K562 (cell line): Measurements from ENCODE around the gene VPS33A. TPM values are rescaled to one million over a fixed set of nuclear protein-coding genes. Genes with fewer than 3 reads are reported as not detected.
A peak's percentile ranks its signal among the peaks of the same experiment; 100 is the strongest.

Experiments used
- ARID1B ChIP-seq: fragments of 450-650 bp; IDR thresholded peaks from 2 replicates; pipeline ENCODE4 v1.6.1; 2016; ENCODE audit warnings: antibody characterized with exemption, mild to moderate bottlenecking, inconsistent platforms
- BCOR ChIP-seq: fragments of 450-650 bp; IDR thresholded peaks from 2 replicates; pipeline ENCODE4 v1.6.1; 2016
- CCNT2 ChIP-seq: IDR thresholded peaks from 2 replicates; pipeline ENCODE4 v1.6.1; 2011; ENCODE audit warnings: borderline replicate concordance, low read depth, mild to moderate bottlenecking, moderate library complexity, mixed read lengths, low read length; ENCODE audit not compliant: insufficient read length; ENCODE audit errors: extremely low read depth
- CREB3 ChIP-seq: fragments of 450-650 bp; conservative IDR thresholded peaks from 2 replicates; pipeline ENCODE4 v1.6.1; 2016; ENCODE audit warnings: missing genetic modification characterization, low read depth, mild to moderate bottlenecking, missing compliant biosample characterization, moderate library complexity
- E2F5 ChIP-seq: sonication (generic); formaldehyde crosslinking; IDR thresholded peaks from 2 replicates; pipeline ENCODE4 v1.8.0; 2022; ENCODE audit warnings: mild to moderate bottlenecking, missing genetic modification reagents
- FOXJ2 ChIP-seq: fragments of 200-800 bp; sonication (Bioruptor generic); IDR thresholded peaks from 2 replicates; pipeline ENCODE4 v1.6.1; 2016; ENCODE audit warnings: missing genetic modification characterization, missing compliant biosample characterization
- HMG20A ChIP-seq: fragments of 450-650 bp; formaldehyde crosslinking; conservative IDR thresholded peaks from 2 replicates; pipeline ENCODE4 v1.4.0; 2020; ENCODE audit warnings: mild to moderate bottlenecking, mixed read lengths
- PREB ChIP-seq: sonication (generic); formaldehyde crosslinking; IDR thresholded peaks from 2 replicates; pipeline ENCODE4 v1.8.1; 2023; ENCODE audit warnings: mild to moderate bottlenecking, missing genetic modification reagents
- RNF2 ChIP-seq: sonication (generic); IDR thresholded peaks from 2 replicates; pipeline ENCODE4 v1.6.1; 2016
- RNF219 ChIP-seq: fragments of 250-450 bp; sonication (Bioruptor Pico); IDR thresholded peaks from 2 replicates; pipeline ENCODE4 v1.5.0; 2022; ENCODE audit warnings: mild to moderate bottlenecking
- SIN3B ChIP-seq: fragments of 450-650 bp; IDR thresholded peaks from 2 replicates; pipeline ENCODE4 v1.6.1; 2017; ENCODE audit warnings: low read depth, mild to moderate bottlenecking, moderate library complexity
- SPI1 ChIP-seq: IDR thresholded peaks from 2 replicates; pipeline ENCODE4 v1.6.1; 2011; ENCODE audit warnings: low read depth, low read length, control low read depth, borderline replicate concordance
- UBTF ChIP-seq, 2 experiments: IDR thresholded peaks; 2 replicates each; pipeline ENCODE4 v1.6.1; 2012; ENCODE audit warnings: improper control_type of control experiment in 2 of 2, low read depth in 2 of 2, low read length in 2 of 2, borderline replicate concordance in 1 of 2
- USF1 ChIP-seq: sonication (generic); formaldehyde crosslinking; IDR thresholded peaks from 2 replicates; pipeline ENCODE4 v1.9.0; 2022; ENCODE audit warnings: mild to moderate bottlenecking, missing genetic modification reagents
- ZBED1 ChIP-seq: IDR thresholded peaks from 2 replicates; pipeline ENCODE4 v1.6.1; 2014
- ZNF232 ChIP-seq: sonication (generic); formaldehyde crosslinking; IDR thresholded peaks from 2 replicates; pipeline ENCODE4 v1.8.0; 2022; ENCODE audit warnings: mild to moderate bottlenecking, missing genetic modification reagents
- ZNF239 ChIP-seq: fragments of 250-450 bp; sonication (Bioruptor Pico); IDR thresholded peaks from 2 replicates; pipeline ENCODE4 v1.4.0; 2020; ENCODE audit warnings: mild to moderate bottlenecking
- ZNF561 ChIP-seq: fragments of 450-650 bp; formaldehyde crosslinking; conservative IDR thresholded peaks from 2 replicates; pipeline ENCODE4 v1.4.0; 2020; ENCODE audit warnings: mild to moderate bottlenecking, moderate library complexity
- ZNF668 ChIP-seq: fragments of 250-450 bp; sonication (Bioruptor Pico); IDR thresholded peaks from 2 replicates; pipeline ENCODE4 v1.8.0; 2022; ENCODE audit warnings: mild to moderate bottlenecking, inconsistent platforms
- polyA plus RNA-seq, 8 experiments: library from polyadenylated mRNA; depleted of rRNA in 4 of 8; stranded (reverse) in 5 of 8; unstranded in 3 of 8; fragments of >200 nt; fragmentation: Nextera tagmentation in 2 of 8; fragmentation: Illumina TruSeq in 1 of 8; extraction: Ambion mirVana in 2 of 8; extraction: Trizol in 1 of 8; gene quantifications; 2 replicates each; pipeline versions ENCODE4 v1.2.1 to v1.2.3, GENCODE V29; 2011 to 2014; ENCODE audit warnings: inconsistent platforms in 1 of 8, missing spikeins in 1 of 8
- total RNA-seq, 7 experiments: library from RNA; depleted of rRNA in 6 of 7; stranded (reverse); fragments of >200 nt in 6 of 7; fragmentation: Illumina TruSeq in 2 of 7; extraction: Trizol in 2 of 7; gene quantifications; 2 replicates each; pipeline versions ENCODE4 v1.2.1 to v1.2.3, GENCODE V29; 2011 to 2021; ENCODE audit warnings: low replicate concordance in 1 of 7

VPS33A gene
- total and polyA plus RNA-seq, 9 of the 15 experiments (the other 6 are each of a cell fraction or from before 2014, with no cell fraction given) = 10.6 to 34.3 (median 25.3) TPM

GRCh38 chr12:122226366-122227125, 39.7 kb downstream of the VPS33A start (continued):
- TF ChIP-seq E2F5 (CRISPR knock-in tag) = peak; percentile 97
- TF ChIP-seq ZNF668 = no peak
- TF ChIP-seq RNF2 = peak; percentile 96
- no peak for TF ChIP-seq CREB3 (tag)
- no peak for TF ChIP-seq PREB (CRISPR knock-in tag)
- TF ChIP-seq HMG20A (CRISPR knock-in tag) = no peak
- TF ChIP-seq USF1 (CRISPR knock-in tag) = peak; percentile 75
- TF ChIP-seq ZNF561 (CRISPR knock-in tag) = no peak
- TF ChIP-seq UBTF (IDR thresholded peaks at IDR 0.05; ENCODE audit: borderline replicate concordance in 1 of 2, low read depth in 2 of 2, low read length in 2 of 2) = peak in 1 of 2 experiments; percentile 90; a peak in 2 of 4 replicates
- peak; percentile 96 for TF ChIP-seq ZNF232 (CRISPR knock-in tag)
- TF ChIP-seq ZBED1 = no peak
- no peak for TF ChIP-seq SPI1
- TF ChIP-seq SIN3B = no peak
- no peak for TF ChIP-seq BCOR
- TF ChIP-seq ZNF239 (CRISPR knock-in tag) = no peak
- no peak for TF ChIP-seq RNF219 (CRISPR knock-in tag)
- peak; percentile 8 for TF ChIP-seq CCNT2
- no peak for TF ChIP-seq FOXJ2 (tag)
- TF ChIP-seq ARID1B = no peak
